Measurements from ENCODE around the gene ATP12A.

ATP12A gene

DNA sequence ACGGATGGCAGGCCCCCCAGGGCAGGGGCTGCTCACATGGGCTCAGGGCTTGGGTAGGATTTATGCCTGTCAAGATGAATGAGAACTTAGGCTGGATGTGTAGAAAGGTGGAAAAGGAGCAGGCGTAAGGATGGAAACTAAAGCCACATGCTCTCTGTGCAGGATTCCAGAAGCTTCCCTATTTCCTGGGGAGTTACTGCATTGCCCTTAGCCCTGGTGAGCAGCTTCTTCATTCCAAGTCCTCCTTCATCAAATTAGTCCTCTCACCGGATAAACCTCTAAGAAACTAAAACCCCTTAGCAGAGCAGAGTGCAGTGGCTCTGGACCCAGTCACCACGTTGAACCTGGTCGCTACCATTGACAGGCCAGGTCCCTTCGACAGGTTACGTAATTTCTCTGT, 7.4 kb downstream of the ATP12A start:
- Histone ChIP-seq H2AFZ (ENCODE audit: low read depth, low read length, severe bottlenecking) (no peak overlapping the region), H3K79me2 (ENCODE audit: insufficient read depth, low read length) (no peaks in the 10 kb centered on the region), H3K9me2 (replicated peaks; ENCODE audit: insufficient read depth, low read length) (no peaks in the 10 kb centered on the region), H3F3A (ENCODE audit: insufficient read depth) (no peaks in the 10 kb centered on the region), H3K9me3 (ENCODE audit: insufficient read depth, low read length) (no peaks in the 10 kb centered on the region), H3K4me3 (ENCODE audit: insufficient read depth, low read length, poor library complexity, severe bottlenecking) (no peak overlapping the region), H4K20me1 (ENCODE audit: low read depth, low read length) (no peaks in the 10 kb centered on the region), H3K9ac (ENCODE audit: low read length) (no peak overlapping the region), H3K27ac (ENCODE audit: low read depth, low read length) (no peak overlapping the region), H3K4me2 (ENCODE audit: low read depth, low read length, poor library complexity, severe bottlenecking) (no peak overlapping the region), H3K36me3 (ENCODE audit: low read length) (no peaks in the 10 kb centered on the region), H3K27me3 (ENCODE audit: low read length) (no peaks in the 10 kb centered on the region)
- TF ChIP-seq, protein P1, sequence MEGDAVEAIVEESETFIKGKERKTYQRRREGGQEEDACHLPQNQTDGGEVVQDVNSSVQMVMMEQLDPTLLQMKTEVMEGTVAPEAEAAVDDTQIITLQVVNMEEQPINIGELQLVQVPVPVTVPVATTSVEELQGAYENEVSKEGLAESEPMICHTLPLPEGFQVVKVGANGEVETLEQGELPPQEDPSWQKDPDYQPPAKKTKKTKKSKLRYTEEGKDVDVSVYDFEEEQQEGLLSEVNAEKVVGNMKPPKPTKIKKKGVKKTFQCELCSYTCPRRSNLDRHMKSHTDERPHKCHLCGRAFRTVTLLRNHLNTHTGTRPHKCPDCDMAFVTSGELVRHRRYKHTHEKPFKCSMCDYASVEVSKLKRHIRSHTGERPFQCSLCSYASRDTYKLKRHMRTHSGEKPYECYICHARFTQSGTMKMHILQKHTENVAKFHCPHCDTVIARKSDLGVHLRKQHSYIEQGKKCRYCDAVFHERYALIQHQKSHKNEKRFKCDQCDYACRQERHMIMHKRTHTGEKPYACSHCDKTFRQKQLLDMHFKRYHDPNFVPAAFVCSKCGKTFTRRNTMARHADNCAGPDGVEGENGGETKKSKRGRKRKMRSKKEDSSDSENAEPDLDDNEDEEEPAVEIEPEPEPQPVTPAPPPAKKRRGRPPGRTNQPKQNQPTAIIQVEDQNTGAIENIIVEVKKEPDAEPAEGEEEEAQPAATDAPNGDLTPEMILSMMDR (IDR thresholded peaks at IDR 0.05; ENCODE audit: insufficient read depth, low read length, poor library complexity, severe bottlenecking): no peak
- no peak for TF ChIP-seq EZH2phosphoT487 (conservative IDR thresholded peaks at IDR 0.05; ENCODE audit: low read length)

DNA sequence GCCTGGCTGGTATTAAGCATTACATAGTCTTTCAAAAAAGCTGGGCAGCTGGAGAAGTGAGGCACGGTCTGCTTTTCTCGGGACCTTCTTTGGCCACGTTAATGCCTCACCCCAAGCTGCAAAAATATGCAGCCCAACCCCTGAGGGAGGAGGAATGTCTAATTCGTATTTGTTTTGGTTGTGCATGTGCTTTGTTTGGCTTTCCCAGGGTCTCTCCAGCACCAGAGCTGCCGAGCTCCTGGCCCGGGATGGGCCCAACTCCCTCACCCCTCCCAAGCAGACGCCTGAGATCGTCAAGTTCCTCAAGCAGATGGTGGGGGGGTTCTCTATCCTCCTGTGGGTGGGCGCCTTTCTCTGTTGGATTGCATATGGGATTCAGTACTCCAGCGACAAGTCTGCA, 7.9 kb downstream of the ATP12A start:
- H3K9me3 ChIP-seq (ENCODE audit: insufficient read depth, low read length): no peaks in the 10 kb centered on the region
- no peaks in the 10 kb centered on the region for H4K20me1 ChIP-seq (ENCODE audit: low read depth, low read length)
- H3K27me3 ChIP-seq (ENCODE audit: low read length): no peaks in the 10 kb centered on the region
- no peaks in the 10 kb centered on the region for H3F3A ChIP-seq (ENCODE audit: insufficient read depth)
- H3K36me3 ChIP-seq (ENCODE audit: low read length): no peaks in the 10 kb centered on the region
- no peak for TF ChIP-seq EZH2phosphoT487 (conservative IDR thresholded peaks at IDR 0.05; ENCODE audit: low read length)
- TF ChIP-seq, protein P1 (IDR thresholded peaks at IDR 0.05; ENCODE audit: insufficient read depth, low read length, poor library complexity, severe bottlenecking): no peak
- no peaks in the 10 kb centered on the region for H3K9me2 ChIP-seq (replicated peaks; ENCODE audit: insufficient read depth, low read length)
- H2AFZ ChIP-seq (ENCODE audit: low read depth, low read length, severe bottlenecking): no peak overlapping the region
- H3K9ac ChIP-seq (ENCODE audit: low read length): no peak overlapping the region
- no peak overlapping the region for H3K4me2 ChIP-seq (ENCODE audit: low read depth, low read length, poor library complexity, severe bottlenecking)
- H3K27ac ChIP-seq (ENCODE audit: low read depth, low read length): no peak overlapping the region
- H3K79me2 ChIP-seq (ENCODE audit: insufficient read depth, low read length): no peaks in the 10 kb centered on the region
- H3K4me3 ChIP-seq (ENCODE audit: insufficient read depth, low read length, poor library complexity, severe bottlenecking): no peak overlapping the region

DNA sequence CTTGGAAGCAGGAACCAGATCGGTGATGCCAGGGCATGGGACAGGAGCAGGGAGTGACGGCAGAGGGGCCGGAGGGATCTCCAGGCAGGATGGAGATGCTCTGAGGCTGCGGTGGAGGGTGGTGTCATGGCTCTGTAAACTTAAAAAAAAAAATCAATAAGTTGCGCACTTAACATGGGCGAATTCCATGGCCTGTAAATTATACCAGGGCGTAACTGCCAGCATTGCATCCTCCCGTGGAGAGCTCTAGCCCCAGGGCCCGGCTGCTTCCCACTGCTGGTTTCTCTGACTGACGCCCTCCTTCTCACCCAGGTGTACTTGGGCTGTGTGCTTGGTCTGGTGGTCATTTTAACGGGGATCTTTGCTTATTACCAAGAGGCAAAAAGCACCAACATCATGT, 8.7 kb downstream of the ATP12A start:
- Histone ChIP-seq H3K9me3 (ENCODE audit: insufficient read depth, low read length) (no peaks in the 10 kb centered on the region), H3K27me3 (ENCODE audit: low read length) (no peaks in the 10 kb centered on the region), H3K4me2 (ENCODE audit: low read depth, low read length, poor library complexity, severe bottlenecking) (no peak overlapping the region)

More for the DNA sequence above, 8.7 kb downstream of the ATP12A start:
- H4K20me1 ChIP-seq (ENCODE audit: low read depth, low read length): no peaks in the 10 kb centered on the region
- no peaks in the 10 kb centered on the region for H3K36me3 ChIP-seq (ENCODE audit: low read length)
- no peak overlapping the region for H3K4me3 ChIP-seq (ENCODE audit: insufficient read depth, low read length, poor library complexity, severe bottlenecking)
- no peaks in the 10 kb centered on the region for H3F3A ChIP-seq (ENCODE audit: insufficient read depth)
- TF ChIP-seq EZH2phosphoT487 (conservative IDR thresholded peaks at IDR 0.05; ENCODE audit: low read length): no peak
- TF ChIP-seq, protein P1 (IDR thresholded peaks at IDR 0.05; ENCODE audit: insufficient read depth, low read length, poor library complexity, severe bottlenecking): no peak
- no peak overlapping the region for H2AFZ ChIP-seq (ENCODE audit: low read depth, low read length, severe bottlenecking)
- H3K9ac ChIP-seq (ENCODE audit: low read length): no peak overlapping the region
- no peak overlapping the region for H3K27ac ChIP-seq (ENCODE audit: low read depth, low read length)
- no peaks in the 10 kb centered on the region for H3K9me2 ChIP-seq (replicated peaks; ENCODE audit: insufficient read depth, low read length)
- H3K79me2 ChIP-seq (ENCODE audit: insufficient read depth, low read length): no peaks in the 10 kb centered on the region
